ENCODE data around the gene KLHL22. TPM values are rescaled to one million over a fixed set of nuclear protein-coding genes. Genes with fewer than 3 reads are reported as not detected.
A peak's percentile ranks its signal among the peaks of the same experiment; 100 is the strongest.

KLHL22 gene
- total and polyA plus RNA-seq, 2 donors (not counting 3 experiments of a cell fraction or from before 2014, with no cell fraction given): 24.2 to 33.6 TPM

- H3K27me3 ChIP-seq (ENCODE audit: control insufficient read depth in 2 of 2, insufficient read depth in 2 of 2, low read length in 2 of 2): peaks cover under 1 to 3% of the 10 kb centered on the region in 2 experiments
- H3K9ac ChIP-seq (replicated peaks; ENCODE audit: extremely low read depth, insufficient read depth, low read length): no peak overlapping the region
- no peak for FAIRE-seq
- H3K4me3 ChIP-seq (replicated peaks in 1 of 3; ENCODE audit: insufficient read depth in 1 of 3, low read depth in 1 of 3, low read length in 3 of 3): peak overlapping the region in 1 of 3 experiments; percentile 77
- CTCF ChIA-PET: interaction anchor here (1.5 kb wide), 1 partner anchor 61 kb away, joined by 5 read pairs; no protein-coding TSS in a partner anchor
- H4K20me1 ChIP-seq (replicated peaks; ENCODE audit: control insufficient read depth, extremely low read depth, insufficient read depth, low read length): no peaks in the 10 kb centered on the region
- peaks cover 4% of the 10 kb centered on the region for H3K79me2 ChIP-seq (ENCODE audit: control insufficient read depth, insufficient read depth, low read length)
- POLR2A ChIA-PET: no interaction called here
- H3K4me1 ChIP-seq (ENCODE audit: control insufficient read depth, extremely low read depth, insufficient read depth, low read length): peaks cover 7% of the 10 kb centered on the region
- H3K27ac ChIP-seq (ENCODE audit: insufficient read depth, low read depth, low read length): no peak overlapping the region
- intact Hi-C loops (cut with micrococcal nuclease): no loop called here
- no peak for DNase-seq (ENCODE audit: low read depth, low spot score)
- no peaks in the 10 kb centered on the region for H3K36me3 ChIP-seq (ENCODE audit: control insufficient read depth in 2 of 2, extremely low read depth in 1 of 2, insufficient read depth in 2 of 2, low read length in 2 of 2)
- H2AFZ ChIP-seq (ENCODE audit: low read depth, low read length): no peak overlapping the region
- H3K4me2 ChIP-seq (ENCODE audit: insufficient read depth, low read length): peak overlapping the region; percentile 47
- no TSS peak for BruUV-seq (replicated peaks)
- dilution Hi-C loops (cut with MboI; ENCODE audit: extremely low pct_ligation_motif_present, low sequenced_read_pairs): no loop called here
- no peaks in the 10 kb centered on the region for H3K9me1 ChIP-seq (replicated peaks; ENCODE audit: control insufficient read depth, extremely low read depth, insufficient read depth, low read length)
- TF ChIP-seq GATA2 (IDR thresholded peaks at IDR 0.05; ENCODE audit: insufficient read depth, insufficient read length, low read depth, low read length): no peak
- no peaks in the 10 kb centered on the region for H3K9me3 ChIP-seq (replicated peaks; ENCODE audit: control insufficient read depth, insufficient read depth, low read length)
Observed at GRCh38 chr22:20395181-20395906, 100.3 kb downstream of the KLHL22 start.

GRCh38 chr22:20393705-20394476 is 101.7 kb downstream of the KLHL22 start, which contains the start of gene ZNF74:
ZNF74 (plus strand) TSS chr22:20394151; CDS start chr22:20394629, 478 bp downstream.
- Histone ChIP-seq H3K4me3 (replicated peaks in 1 of 3; ENCODE audit: insufficient read depth in 1 of 3, low read depth in 1 of 3, low read length in 3 of 3) (peak within 1 kb of the TSS; percentile 31 to 77 (median 59)), H3K9me3 (replicated peaks; ENCODE audit: control insufficient read depth, insufficient read depth, low read length) (no peaks in the 10 kb centered on the region), H3K27ac (ENCODE audit: insufficient read depth, low read depth, low read length) (peak within 1 kb of the TSS; percentile 14), H3K27me3 (ENCODE audit: control insufficient read depth in 2 of 2, insufficient read depth in 2 of 2, low read length in 2 of 2) (peaks cover 2 to 5% of the 10 kb centered on the region in 2 experiments), H4K20me1 (replicated peaks; ENCODE audit: control insufficient read depth, extremely low read depth, insufficient read depth, low read length) (no peaks in the 10 kb centered on the region), H3K4me2 (ENCODE audit: insufficient read depth, low read length) (peak within 1 kb of the TSS; percentile 47), H3K4me1 (ENCODE audit: control insufficient read depth, extremely low read depth, insufficient read depth, low read length) (peaks cover 7% of the 10 kb centered on the region), H3K9me1 (replicated peaks; ENCODE audit: control insufficient read depth, extremely low read depth, insufficient read depth, low read length) (no peaks in the 10 kb centered on the region), H3K9ac (replicated peaks; ENCODE audit: extremely low read depth, insufficient read depth, low read length) (peak within 1 kb of the TSS; percentile 43), H3K36me3 (ENCODE audit: control insufficient read depth in 2 of 2, extremely low read depth in 1 of 2, insufficient read depth in 2 of 2, low read length in 2 of 2) (no peaks in the 10 kb centered on the region), H2AFZ (ENCODE audit: low read depth, low read length) (peak within 1 kb of the TSS; percentile 93), H3K79me2 (ENCODE audit: control insufficient read depth, insufficient read depth, low read length) (peaks cover 4% of the 10 kb centered on the region)
- FAIRE-seq (peak; percentile 99), DNase-seq (ENCODE audit: low read depth, low spot score) (peak; percentile 87)
- TF ChIP-seq MAX (IDR thresholded peaks at IDR 0.05; ENCODE audit: insufficient read depth, insufficient read length) (peak; percentile 6), EZH2 (IDR thresholded peaks at IDR 0.05; ENCODE audit: borderline replicate concordance, low read depth, low read length, severe bottlenecking) (no peak), POLR2AphosphoS5 (IDR thresholded peaks at IDR 0.05; ENCODE audit: insufficient read depth, low read depth, low read length) (peak; percentile 85), MYC (IDR thresholded peaks at IDR 0.05; ENCODE audit: low read depth, low read length) (no peak), POLR2A (IDR thresholded peaks at IDR 0.05; ENCODE audit: low read depth, low read length) (peak; percentile 88), FOS (IDR thresholded peaks at IDR 0.05; ENCODE audit: borderline replicate concordance, insufficient read depth, low read length) (no peak)
- BruUV-seq (replicated peaks): TSS peak; percentile 91
- dilution Hi-C loops (cut with MboI; ENCODE audit: extremely low pct_ligation_motif_present, low sequenced_read_pairs) (no loop called here), intact Hi-C loops (cut with micrococcal nuclease) (no loop called here)
- ChIA-PET POLR2A (no interaction called here), CTCF (interaction anchor here (1.3 kb wide), 1 partner anchor 24 kb away, joined by 9 read pairs; no protein-coding TSS in a partner anchor)

Data from endothelial cell of umbilical vein (primary cell).